Measurements from ENCODE around the gene NTMT2. TPM values are rescaled to one million over a fixed set of nuclear protein-coding genes. Genes with fewer than 3 reads are reported as not detected.

Gene NTMT2
- polyA plus RNA-seq, 1 donor from 2014 or later: 0.27 TPM

DNA sequence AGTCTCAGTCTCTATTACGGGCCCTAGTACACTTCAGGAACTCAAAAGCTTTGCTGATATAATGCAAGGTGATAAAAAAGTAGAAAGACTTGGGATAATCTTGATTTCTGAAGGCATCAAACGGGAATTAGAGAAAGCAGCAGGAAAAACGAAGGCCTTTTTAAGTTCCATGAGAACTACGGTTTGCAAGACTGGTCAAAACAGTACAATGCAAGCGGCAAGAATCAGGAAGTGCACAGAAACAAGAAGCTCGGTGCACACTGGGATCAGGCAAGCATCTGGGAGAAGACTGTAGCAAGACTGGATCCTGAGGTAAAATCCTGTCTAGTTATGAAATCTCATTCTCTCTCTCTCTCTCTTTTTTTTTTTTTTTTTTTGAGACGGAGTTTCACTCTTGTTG, 28.6 kb downstream of the NTMT2 start:
- no peaks in the 10 kb centered on the region for H3K36me3 ChIP-seq (ENCODE audit: insufficient read depth, low read length)
- no peak overlapping the region for H3K27ac ChIP-seq (ENCODE audit: low read length)
- no peaks in the 10 kb centered on the region for H3K79me2 ChIP-seq (replicated peaks; ENCODE audit: insufficient read depth, low read length)
- no peak overlapping the region for H2AFZ ChIP-seq (ENCODE audit: low read depth, low read length)
- H3F3A ChIP-seq (ENCODE audit: insufficient read depth, low read length, poor library complexity, severe bottlenecking): no peaks in the 10 kb centered on the region
- no peak for TF ChIP-seq TAF1 (IDR thresholded peaks at IDR 0.05; ENCODE audit: low read depth)
- no peak for TF ChIP-seq SMC3 (conservative IDR thresholded peaks at IDR 0.05; ENCODE audit: poor library complexity)
- no peak for TF ChIP-seq RAD21 (conservative IDR thresholded peaks at IDR 0.05)
- no peak for TF ChIP-seq POLR2AphosphoS5 (IDR thresholded peaks at IDR 0.05)
- no peaks in the 10 kb centered on the region for H3K27me3 ChIP-seq (ENCODE audit: insufficient read depth, low read depth, low read length)
- H3K4me3 ChIP-seq (ENCODE audit: low read length): no peak overlapping the region
- H4K20me1 ChIP-seq (ENCODE audit: insufficient read depth): no peaks in the 10 kb centered on the region
- H3K9ac ChIP-seq (ENCODE audit: low read length): no peak overlapping the region
- no peaks in the 10 kb centered on the region for H3K9me2 ChIP-seq (ENCODE audit: insufficient read depth, low read length)
- no peaks in the 10 kb centered on the region for H3K9me3 ChIP-seq (ENCODE audit: low read length)
- no peak overlapping the region for H3K4me2 ChIP-seq (ENCODE audit: low read length)

DNA sequence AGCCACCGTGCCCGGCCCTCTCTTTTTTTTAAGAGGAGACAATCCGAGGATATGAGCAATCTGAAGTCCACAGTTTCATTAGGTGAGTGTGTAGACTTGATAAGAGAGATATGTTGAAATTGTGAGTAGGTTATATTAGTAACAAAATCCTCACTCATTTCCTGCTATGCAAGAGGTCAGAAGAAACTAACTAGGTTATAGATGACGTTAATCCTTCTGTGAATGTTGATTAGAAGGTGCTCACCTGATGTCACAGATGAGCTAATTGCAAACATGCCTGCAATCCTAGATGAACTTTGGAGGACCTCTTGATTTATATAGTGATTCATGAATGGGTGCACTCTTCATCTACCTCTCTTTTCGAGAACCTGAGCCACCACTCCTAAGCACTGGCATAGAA, 29.3 kb downstream of the NTMT2 start:
- Histone ChIP-seq H3K4me3 (ENCODE audit: low read length) (no peak overlapping the region), H3K9me2 (ENCODE audit: insufficient read depth, low read length) (no peaks in the 10 kb centered on the region), H3K27ac (ENCODE audit: low read length) (no peak overlapping the region), H3F3A (ENCODE audit: insufficient read depth, low read length, poor library complexity, severe bottlenecking) (no peaks in the 10 kb centered on the region), H2AFZ (ENCODE audit: low read depth, low read length) (no peak overlapping the region), H3K4me2 (ENCODE audit: low read length) (no peak overlapping the region), H3K27me3 (ENCODE audit: insufficient read depth, low read depth, low read length) (no peaks in the 10 kb centered on the region), H3K9ac (ENCODE audit: low read length) (no peak overlapping the region), H4K20me1 (ENCODE audit: insufficient read depth) (no peaks in the 10 kb centered on the region), H3K36me3 (ENCODE audit: insufficient read depth, low read length) (no peaks in the 10 kb centered on the region), H3K9me3 (ENCODE audit: low read length) (no peaks in the 10 kb centered on the region), H3K79me2 (replicated peaks; ENCODE audit: insufficient read depth, low read length) (no peaks in the 10 kb centered on the region)
- TF ChIP-seq, protein P1, sequence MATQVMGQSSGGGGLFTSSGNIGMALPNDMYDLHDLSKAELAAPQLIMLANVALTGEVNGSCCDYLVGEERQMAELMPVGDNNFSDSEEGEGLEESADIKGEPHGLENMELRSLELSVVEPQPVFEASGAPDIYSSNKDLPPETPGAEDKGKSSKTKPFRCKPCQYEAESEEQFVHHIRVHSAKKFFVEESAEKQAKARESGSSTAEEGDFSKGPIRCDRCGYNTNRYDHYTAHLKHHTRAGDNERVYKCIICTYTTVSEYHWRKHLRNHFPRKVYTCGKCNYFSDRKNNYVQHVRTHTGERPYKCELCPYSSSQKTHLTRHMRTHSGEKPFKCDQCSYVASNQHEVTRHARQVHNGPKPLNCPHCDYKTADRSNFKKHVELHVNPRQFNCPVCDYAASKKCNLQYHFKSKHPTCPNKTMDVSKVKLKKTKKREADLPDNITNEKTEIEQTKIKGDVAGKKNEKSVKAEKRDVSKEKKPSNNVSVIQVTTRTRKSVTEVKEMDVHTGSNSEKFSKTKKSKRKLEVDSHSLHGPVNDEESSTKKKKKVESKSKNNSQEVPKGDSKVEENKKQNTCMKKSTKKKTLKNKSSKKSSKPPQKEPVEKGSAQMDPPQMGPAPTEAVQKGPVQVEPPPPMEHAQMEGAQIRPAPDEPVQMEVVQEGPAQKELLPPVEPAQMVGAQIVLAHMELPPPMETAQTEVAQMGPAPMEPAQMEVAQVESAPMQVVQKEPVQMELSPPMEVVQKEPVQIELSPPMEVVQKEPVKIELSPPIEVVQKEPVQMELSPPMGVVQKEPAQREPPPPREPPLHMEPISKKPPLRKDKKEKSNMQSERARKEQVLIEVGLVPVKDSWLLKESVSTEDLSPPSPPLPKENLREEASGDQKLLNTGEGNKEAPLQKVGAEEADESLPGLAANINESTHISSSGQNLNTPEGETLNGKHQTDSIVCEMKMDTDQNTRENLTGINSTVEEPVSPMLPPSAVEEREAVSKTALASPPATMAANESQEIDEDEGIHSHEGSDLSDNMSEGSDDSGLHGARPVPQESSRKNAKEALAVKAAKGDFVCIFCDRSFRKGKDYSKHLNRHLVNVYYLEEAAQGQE (IDR thresholded peaks at IDR 0.05; ENCODE audit: borderline replicate concordance): no peak
- TF ChIP-seq CTCF (IDR thresholded peaks at IDR 0.05; ENCODE audit: poor library complexity, severe bottlenecking) (no peak), EP300 (conservative IDR thresholded peaks at IDR 0.05; ENCODE audit: poor library complexity, severe bottlenecking) (no peak), POLR2AphosphoS5 (IDR thresholded peaks at IDR 0.05) (no peak), MXI1 (conservative IDR thresholded peaks at IDR 0.05; ENCODE audit: poor library complexity, severe bottlenecking) (no peak), TAF1 (IDR thresholded peaks at IDR 0.05; ENCODE audit: low read depth) (no peak), SMC3 (conservative IDR thresholded peaks at IDR 0.05; ENCODE audit: poor library complexity) (no peak), RAD21 (conservative IDR thresholded peaks at IDR 0.05) (no peak), EZH2 (IDR thresholded peaks at IDR 0.05; ENCODE audit: borderline replicate concordance, insufficient read depth, low read length, poor library complexity, severe bottlenecking) (no peak)

DNA sequence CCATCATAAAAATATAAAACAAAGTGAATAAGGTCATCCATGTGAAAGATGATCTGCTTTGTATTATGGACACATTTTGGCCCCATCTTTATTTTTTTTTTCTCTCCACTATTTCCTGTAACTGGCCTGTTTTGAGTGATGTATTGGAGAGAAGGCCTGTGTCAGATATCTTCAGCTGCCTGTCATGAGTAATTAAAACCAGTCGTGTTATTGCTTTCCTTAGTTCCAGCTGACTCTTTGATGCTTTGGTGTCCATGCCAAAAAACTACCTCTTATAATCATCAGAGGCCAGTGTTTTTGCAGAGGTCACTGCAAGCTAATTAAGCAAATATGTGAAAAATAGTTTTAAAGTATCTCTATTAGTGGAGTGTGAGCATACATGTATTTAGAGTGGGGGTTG, 29.7 kb downstream of the NTMT2 start:
- no peak overlapping the region for H3K27ac ChIP-seq (ENCODE audit: low read length)
- H3K4me3 ChIP-seq (ENCODE audit: low read length): no peak overlapping the region
- no peaks in the 10 kb centered on the region for H3K79me2 ChIP-seq (replicated peaks; ENCODE audit: insufficient read depth, low read length)
- no peak overlapping the region for H3K4me2 ChIP-seq (ENCODE audit: low read length)
- no peaks in the 10 kb centered on the region for H3K36me3 ChIP-seq (ENCODE audit: insufficient read depth, low read length)
- no peak overlapping the region for H2AFZ ChIP-seq (ENCODE audit: low read depth, low read length)
- no peaks in the 10 kb centered on the region for H3F3A ChIP-seq (ENCODE audit: insufficient read depth, low read length, poor library complexity, severe bottlenecking)
- TF ChIP-seq, protein P1 (IDR thresholded peaks at IDR 0.05; ENCODE audit: borderline replicate concordance): no peak
- no peak for TF ChIP-seq POLR2AphosphoS5 (IDR thresholded peaks at IDR 0.05)
- no peak for TF ChIP-seq RAD21 (conservative IDR thresholded peaks at IDR 0.05)
- no peak for TF ChIP-seq SMC3 (conservative IDR thresholded peaks at IDR 0.05; ENCODE audit: poor library complexity)
- TF ChIP-seq CTCF (IDR thresholded peaks at IDR 0.05; ENCODE audit: poor library complexity, severe bottlenecking): no peak
- no peak for TF ChIP-seq EZH2 (IDR thresholded peaks at IDR 0.05; ENCODE audit: borderline replicate concordance, insufficient read depth, low read length, poor library complexity, severe bottlenecking)
- no peak for TF ChIP-seq MXI1 (conservative IDR thresholded peaks at IDR 0.05; ENCODE audit: poor library complexity, severe bottlenecking)
- no peak for TF ChIP-seq EP300 (conservative IDR thresholded peaks at IDR 0.05; ENCODE audit: poor library complexity, severe bottlenecking)
- no peak for TF ChIP-seq TAF1 (IDR thresholded peaks at IDR 0.05; ENCODE audit: low read depth)
- H3K9ac ChIP-seq (ENCODE audit: low read length): no peak overlapping the region
- no peaks in the 10 kb centered on the region for H3K9me3 ChIP-seq (ENCODE audit: low read length)
- no peaks in the 10 kb centered on the region for H3K9me2 ChIP-seq (ENCODE audit: insufficient read depth, low read length)
- no peaks in the 10 kb centered on the region for H3K27me3 ChIP-seq (ENCODE audit: insufficient read depth, low read depth, low read length)
- no peaks in the 10 kb centered on the region for H4K20me1 ChIP-seq (ENCODE audit: insufficient read depth)
